Measurements from ENCODE around the gene SLC41A2. TPM values are rescaled to one million over a fixed set of nuclear protein-coding genes. Genes with fewer than 3 reads are reported as not detected.

SLC41A2 gene
- total and polyA plus RNA-seq, 5 donors from 2014 or later: 0.32 to 4.7 (median 0.56) TPM; not detected in 1

DNA sequence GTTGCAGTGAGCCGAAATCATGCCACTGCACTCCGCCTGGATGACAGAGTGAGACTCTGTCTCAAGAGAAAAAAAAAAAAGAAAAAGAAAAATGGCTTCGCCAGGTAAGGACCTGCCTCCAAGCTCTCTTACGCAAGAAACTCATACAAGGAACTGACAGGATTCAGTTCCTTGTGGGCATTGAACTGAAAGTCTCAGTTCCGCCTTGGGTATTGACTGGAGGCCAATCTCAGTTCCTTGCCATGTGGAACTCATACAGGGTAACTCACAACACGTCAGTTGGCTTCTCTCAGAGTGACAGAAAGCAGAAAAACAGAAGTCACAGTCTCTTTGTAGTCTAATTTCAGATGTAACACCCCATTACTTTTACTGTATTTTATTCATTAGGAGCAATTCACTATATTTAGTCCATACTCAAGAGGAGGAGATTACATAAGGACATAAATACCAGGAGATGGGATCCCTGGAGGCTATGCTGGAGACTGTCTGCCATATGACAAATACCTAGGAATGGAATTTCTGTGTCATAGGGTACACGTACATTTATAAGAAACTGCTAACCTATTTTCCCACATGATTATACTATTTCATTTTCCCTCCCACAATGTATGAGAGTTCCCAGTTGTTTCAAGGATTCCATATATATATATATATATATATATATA, 16.7 kb upstream of the SLC41A2 start:
- Histone ChIP-seq H3K9me3 (ENCODE audit: control insufficient read depth in 2 of 2, low read length in 2 of 2) (no peaks in the 10 kb centered on the region), H3K27me3 (ENCODE audit: control insufficient read depth, insufficient read depth, low read length) (peaks cover 2% of the 10 kb centered on the region), H3K36me3 (ENCODE audit: control insufficient read depth, insufficient read depth, low read length) (no peaks in the 10 kb centered on the region), H3K4me3 (ENCODE audit: low read depth, low read length) (no peak overlapping the region), H3K27ac (ENCODE audit: insufficient read depth, low read length, poor library complexity, severe bottlenecking) (no peak overlapping the region), H3K4me1 (ENCODE audit: control insufficient read depth, insufficient read depth, low read length, poor library complexity, severe bottlenecking) (no peaks in the 10 kb centered on the region)
- no peak for DNase-seq
- Mint-ChIP-seq H3K36me3 (no peaks in the 10 kb centered on the region), H3K4me1 (no peaks in the 10 kb centered on the region), H3K4me3 (no peak overlapping the region), H3K27ac (peak overlapping the region in 1 of 3 donors; percentile 8), H3K27me3 (peaks cover 6% of the 10 kb centered on the region), H3K9me3 (no peaks in the 10 kb centered on the region)
- peak; percentile 53 to 56 for ATAC-seq (ENCODE audit: low read depth in 2 of 2)

DNA sequence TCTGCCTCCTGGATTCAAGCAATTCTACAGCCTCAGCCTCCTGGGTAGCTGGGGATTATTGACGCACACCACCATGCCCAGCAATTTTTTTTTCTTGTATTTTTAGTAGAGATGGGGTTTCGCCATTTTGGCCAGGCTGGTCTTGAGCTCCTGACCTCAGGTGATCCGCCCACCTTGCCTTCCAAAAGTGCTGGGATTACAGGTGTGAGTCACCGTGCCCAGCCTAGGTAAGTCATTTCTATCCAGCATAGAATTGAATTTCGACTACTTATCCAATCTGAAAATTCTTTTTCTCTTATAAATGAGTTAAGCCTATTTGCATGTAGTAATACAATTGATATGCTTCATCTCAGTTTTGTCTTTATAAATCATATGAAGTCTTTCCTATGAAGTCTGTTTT, 15.2 kb upstream of the SLC41A2 start:
- H3K27me3 Mint-ChIP-seq: peaks cover 6% of the 10 kb centered on the region
- ATAC-seq (ENCODE audit: low read depth in 2 of 2): no peak
- no peaks in the 10 kb centered on the region for H3K9me3 ChIP-seq (ENCODE audit: control insufficient read depth in 2 of 2, low read length in 2 of 2)
- no peak overlapping the region for H3K27ac ChIP-seq (ENCODE audit: insufficient read depth, low read length, poor library complexity, severe bottlenecking)
- H3K4me3 ChIP-seq (ENCODE audit: low read depth, low read length): no peak overlapping the region
- H3K4me1 Mint-ChIP-seq: no peaks in the 10 kb centered on the region
- no peaks in the 10 kb centered on the region for H3K27me3 ChIP-seq (ENCODE audit: control insufficient read depth, insufficient read depth, low read length)
- no peak overlapping the region for H3K4me3 Mint-ChIP-seq
- H3K9me3 Mint-ChIP-seq: no peaks in the 10 kb centered on the region
- H3K27ac Mint-ChIP-seq: no peak overlapping the region
- DNase-seq: no peak
- no peaks in the 10 kb centered on the region for H3K36me3 Mint-ChIP-seq
- no peaks in the 10 kb centered on the region for H3K36me3 ChIP-seq (ENCODE audit: control insufficient read depth, insufficient read depth, low read length)
- no peaks in the 10 kb centered on the region for H3K4me1 ChIP-seq (ENCODE audit: control insufficient read depth, insufficient read depth, low read length, poor library complexity, severe bottlenecking)

DNA sequence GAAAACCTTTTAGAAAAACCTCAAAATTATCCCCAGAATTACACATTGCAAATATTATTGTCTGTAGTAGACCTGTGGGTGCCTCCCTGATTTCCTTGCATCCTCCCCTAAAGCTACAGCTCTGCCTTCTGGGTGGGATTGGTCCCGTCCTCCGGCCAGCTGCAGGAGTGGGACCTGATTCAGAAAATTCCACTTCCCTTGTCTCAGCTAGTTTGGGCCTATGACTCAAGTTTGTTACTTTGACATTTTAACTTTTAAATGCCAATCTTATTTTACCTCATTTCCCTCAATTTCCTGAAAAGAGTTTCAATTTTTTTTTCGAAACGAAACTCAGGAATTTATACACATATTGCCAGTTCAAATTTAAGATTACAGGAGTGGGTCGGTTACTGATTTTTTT, 13.2 kb upstream of the SLC41A2 start:
- no peak overlapping the region for H3K27ac Mint-ChIP-seq
- H3K9me3 Mint-ChIP-seq: no peaks in the 10 kb centered on the region

DNA sequence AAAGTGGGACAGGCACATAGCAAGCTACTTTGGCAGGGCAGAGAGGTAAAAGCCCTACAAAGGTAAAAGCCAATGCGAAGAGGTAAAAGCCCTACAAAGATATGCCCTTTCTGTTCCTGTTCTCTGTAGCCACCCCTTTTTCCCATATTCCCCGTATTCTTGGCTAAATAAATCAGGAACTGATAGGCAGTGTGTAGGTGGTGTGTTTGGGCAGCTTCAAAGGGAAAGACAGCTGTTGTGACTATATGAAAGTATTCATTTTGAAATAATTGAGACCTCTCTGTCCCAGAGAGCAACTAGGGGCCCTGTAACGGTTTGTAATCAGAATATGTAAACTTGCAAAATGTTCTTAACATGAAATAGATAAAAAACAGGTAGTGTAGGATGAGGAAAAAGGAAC, 11.3 kb upstream of the SLC41A2 start:
- Histone ChIP-seq H3K4me1 (ENCODE audit: control insufficient read depth, insufficient read depth, low read length, poor library complexity, severe bottlenecking) (no peaks in the 10 kb centered on the region), H3K27ac (ENCODE audit: insufficient read depth, low read length, poor library complexity, severe bottlenecking) (no peak overlapping the region), H3K36me3 (ENCODE audit: control insufficient read depth, insufficient read depth, low read length) (no peaks in the 10 kb centered on the region), H3K9me3 (ENCODE audit: control insufficient read depth in 2 of 2, low read length in 2 of 2) (no peaks in the 10 kb centered on the region), H3K4me3 (ENCODE audit: low read depth, low read length) (no peak overlapping the region), H3K27me3 (ENCODE audit: control insufficient read depth, insufficient read depth, low read length) (peaks cover 2% of the 10 kb centered on the region)
- Mint-ChIP-seq H3K4me1 (no peaks in the 10 kb centered on the region), H3K36me3 (no peaks in the 10 kb centered on the region), H3K4me3 (no peak overlapping the region), H3K9me3 (no peaks in the 10 kb centered on the region), H3K27me3 (peaks cover 14% of the 10 kb centered on the region), H3K27ac (no peak overlapping the region)
- ATAC-seq (ENCODE audit: low read depth in 2 of 2) (no peak), DNase-seq (no peak)

More for the DNA sequence above, 13.2 kb upstream of the SLC41A2 start:
- no peaks in the 10 kb centered on the region for H3K4me1 Mint-ChIP-seq
- H3K27me3 Mint-ChIP-seq: peaks cover 10% of the 10 kb centered on the region
- no peaks in the 10 kb centered on the region for H3K9me3 ChIP-seq (ENCODE audit: control insufficient read depth in 2 of 2, low read length in 2 of 2)
- no peaks in the 10 kb centered on the region for H3K27me3 ChIP-seq (ENCODE audit: control insufficient read depth, insufficient read depth, low read length)
- H3K36me3 Mint-ChIP-seq: no peaks in the 10 kb centered on the region
- no peak for DNase-seq
- H3K27ac ChIP-seq (ENCODE audit: insufficient read depth, low read length, poor library complexity, severe bottlenecking): no peak overlapping the region
- H3K4me3 Mint-ChIP-seq: no peak overlapping the region
- no peaks in the 10 kb centered on the region for H3K36me3 ChIP-seq (ENCODE audit: control insufficient read depth, insufficient read depth, low read length)
- no peak overlapping the region for H3K4me3 ChIP-seq (ENCODE audit: low read depth, low read length)
- no peaks in the 10 kb centered on the region for H3K4me1 ChIP-seq (ENCODE audit: control insufficient read depth, insufficient read depth, low read length, poor library complexity, severe bottlenecking)
- ATAC-seq (ENCODE audit: low read depth in 2 of 2): no peak

DNA sequence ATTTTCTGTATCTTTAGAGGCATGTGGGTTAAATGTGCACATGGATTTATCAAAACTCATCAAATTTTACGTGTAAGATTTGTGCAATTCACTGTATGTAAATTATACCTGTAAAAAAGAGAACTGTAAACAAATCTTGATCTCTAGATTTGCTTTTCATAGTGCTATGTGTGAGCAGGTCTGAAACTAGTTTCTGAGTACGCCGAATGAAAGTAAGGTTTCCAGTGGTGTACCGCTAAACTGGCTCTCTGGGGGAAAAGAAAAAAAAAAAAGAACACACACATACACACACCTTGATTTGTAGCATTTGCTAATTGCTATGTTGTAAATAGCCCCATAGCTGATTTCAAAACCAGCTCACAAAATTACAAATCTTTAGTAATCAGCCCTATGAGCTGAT, 8.6 kb upstream of the SLC41A2 start:
- Mint-ChIP-seq H3K9me3 (no peaks in the 10 kb centered on the region), H3K27ac (no peak overlapping the region), H3K4me1 (no peaks in the 10 kb centered on the region), H3K36me3 (no peaks in the 10 kb centered on the region), H3K4me3 (peak overlapping the region in 1 of 4 donors; percentile 6), H3K27me3 (peaks cover 22% of the 10 kb centered on the region)
- H3K27ac ChIP-seq (ENCODE audit: insufficient read depth, low read length, poor library complexity, severe bottlenecking): no peak overlapping the region
- no peaks in the 10 kb centered on the region for H3K9me3 ChIP-seq (ENCODE audit: control insufficient read depth in 2 of 2, low read length in 2 of 2)
- H3K4me1 ChIP-seq (ENCODE audit: control insufficient read depth, insufficient read depth, low read length, poor library complexity, severe bottlenecking): no peaks in the 10 kb centered on the region
- H3K27me3 ChIP-seq (ENCODE audit: control insufficient read depth, insufficient read depth, low read length): peaks cover 9% of the 10 kb centered on the region
- H3K36me3 ChIP-seq (ENCODE audit: control insufficient read depth, insufficient read depth, low read length): no peaks in the 10 kb centered on the region
- DNase-seq (no peak), ATAC-seq (ENCODE audit: low read depth in 2 of 2) (no peak)
- H3K4me3 ChIP-seq (ENCODE audit: low read depth, low read length): no peak overlapping the region

DNA sequence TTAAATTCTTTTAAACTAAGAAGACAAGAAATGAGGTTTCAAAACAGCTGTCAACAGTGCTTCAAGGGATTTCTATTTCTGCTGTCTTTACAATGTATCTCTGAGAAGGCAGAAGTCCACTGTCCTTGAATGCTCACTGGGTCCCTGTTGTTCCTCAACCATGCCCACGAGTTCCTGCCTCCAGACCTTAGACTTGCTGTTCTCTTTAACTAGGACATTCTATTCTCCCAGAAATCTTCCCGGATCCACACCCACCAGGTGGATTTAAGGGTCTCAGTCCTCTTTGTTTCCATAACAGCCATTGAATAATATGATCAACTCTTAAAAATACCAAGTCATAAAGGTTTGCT, 6.7 kb upstream of the SLC41A2 start:
- Mint-ChIP-seq H3K4me1 (peaks cover 0 to 4% (median 2%) of the 10 kb centered on the region in 4 donors), H3K27me3 (peaks cover 30% of the 10 kb centered on the region)

DNA sequence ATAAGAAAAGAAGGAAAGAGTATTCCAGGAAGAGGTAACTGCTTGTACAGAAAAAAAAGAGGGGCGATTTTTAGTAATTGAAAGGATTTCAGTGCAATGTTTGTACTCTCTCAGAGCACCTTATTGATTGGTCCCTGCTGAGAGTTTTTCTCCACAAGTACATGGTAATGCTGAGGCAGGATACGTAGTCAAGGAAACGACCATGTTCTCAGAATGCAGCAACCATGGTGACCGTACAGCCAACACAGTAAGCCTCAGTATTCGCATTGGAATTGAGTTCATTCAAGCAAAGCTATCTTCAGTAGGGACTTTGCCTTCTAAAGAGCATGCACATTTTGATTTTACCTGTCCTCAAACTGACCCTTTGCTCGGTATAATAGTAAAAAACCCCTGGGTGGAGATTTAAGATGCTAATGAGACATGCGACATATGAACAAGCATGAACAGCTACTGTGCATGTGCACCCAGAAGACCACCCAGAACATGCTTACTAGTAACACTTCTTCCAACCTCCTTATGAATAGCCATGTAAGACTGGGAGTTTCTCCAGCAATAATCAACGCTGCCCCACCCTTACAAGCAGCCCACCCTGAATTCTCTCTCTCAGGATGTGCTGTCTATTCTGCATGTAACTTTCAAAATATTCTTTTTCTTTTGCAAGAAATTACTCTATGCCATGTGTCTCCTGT, 6.2 kb upstream of the SLC41A2 start:
- Histone ChIP-seq H3K4me1 (ENCODE audit: control insufficient read depth, insufficient read depth, low read length, poor library complexity, severe bottlenecking) (peaks cover 2% of the 10 kb centered on the region), H3K4me3 (ENCODE audit: low read depth, low read length) (no peak overlapping the region), H3K36me3 (ENCODE audit: control insufficient read depth, insufficient read depth, low read length) (no peaks in the 10 kb centered on the region), H3K27me3 (ENCODE audit: control insufficient read depth, insufficient read depth, low read length) (peaks cover 9% of the 10 kb centered on the region), H3K27ac (ENCODE audit: insufficient read depth, low read length, poor library complexity, severe bottlenecking) (no peak overlapping the region), H3K9me3 (ENCODE audit: control insufficient read depth in 2 of 2, low read length in 2 of 2) (no peaks in the 10 kb centered on the region)
- Mint-ChIP-seq H3K27me3 (peaks cover 30% of the 10 kb centered on the region), H3K9me3 (no peaks in the 10 kb centered on the region), H3K27ac (no peak overlapping the region), H3K4me3 (peak overlapping the region in 1 of 4 donors; percentile 29), H3K4me1 (peaks cover 0 to 7% (median 2%) of the 10 kb centered on the region in 4 donors), H3K36me3 (no peaks in the 10 kb centered on the region)
- no peak for DNase-seq
- no peak for ATAC-seq (ENCODE audit: low read depth in 2 of 2)

More for the DNA sequence above, 6.7 kb upstream of the SLC41A2 start:
- Histone ChIP-seq H3K4me3 (ENCODE audit: low read depth, low read length) (no peak overlapping the region), H3K9me3 (ENCODE audit: control insufficient read depth in 2 of 2, low read length in 2 of 2) (no peaks in the 10 kb centered on the region), H3K4me1 (ENCODE audit: control insufficient read depth, insufficient read depth, low read length, poor library complexity, severe bottlenecking) (no peaks in the 10 kb centered on the region), H3K27me3 (ENCODE audit: control insufficient read depth, insufficient read depth, low read length) (peaks cover 9% of the 10 kb centered on the region), H3K27ac (ENCODE audit: insufficient read depth, low read length, poor library complexity, severe bottlenecking) (no peak overlapping the region), H3K36me3 (ENCODE audit: control insufficient read depth, insufficient read depth, low read length) (no peaks in the 10 kb centered on the region)
- Mint-ChIP-seq H3K4me3 (no peak overlapping the region), H3K36me3 (no peaks in the 10 kb centered on the region), H3K9me3 (no peaks in the 10 kb centered on the region), H3K27ac (no peak overlapping the region)
- DNase-seq: no peak
- no peak for ATAC-seq (ENCODE audit: low read depth in 2 of 2)

DNA sequence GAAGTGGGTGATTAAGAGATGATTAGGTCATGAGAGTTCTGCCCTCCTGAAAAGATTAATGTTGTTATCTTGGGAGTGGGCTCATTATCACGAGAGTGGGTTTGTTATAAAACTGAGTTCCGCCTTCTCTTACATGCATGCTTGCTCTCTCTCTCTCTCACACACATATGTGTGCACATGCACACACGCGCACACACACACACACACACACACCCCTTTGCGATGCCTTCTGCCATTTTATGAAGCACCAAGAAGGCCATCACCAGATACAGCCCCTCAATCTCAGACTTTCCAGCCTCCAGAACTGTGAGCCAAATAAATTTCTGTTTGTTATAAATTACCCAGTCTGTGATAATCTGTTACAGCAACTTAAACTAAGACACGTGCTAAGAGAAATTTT, 5.7 kb upstream of the SLC41A2 start:
- Histone ChIP-seq H3K9me3 (ENCODE audit: control insufficient read depth in 2 of 2, low read length in 2 of 2) (no peaks in the 10 kb centered on the region), H3K4me1 (ENCODE audit: control insufficient read depth, insufficient read depth, low read length, poor library complexity, severe bottlenecking) (peaks cover 8% of the 10 kb centered on the region), H3K27ac (ENCODE audit: insufficient read depth, low read length, poor library complexity, severe bottlenecking) (no peak overlapping the region), H3K27me3 (ENCODE audit: control insufficient read depth, insufficient read depth, low read length) (peaks cover 9% of the 10 kb centered on the region), H3K36me3 (ENCODE audit: control insufficient read depth, insufficient read depth, low read length) (no peaks in the 10 kb centered on the region), H3K4me3 (ENCODE audit: low read depth, low read length) (no peak overlapping the region)
- DNase-seq (no peak), ATAC-seq (ENCODE audit: low read depth in 2 of 2) (no peak)
- Mint-ChIP-seq H3K4me3 (peak overlapping the region in 1 of 4 donors; percentile 29), H3K27me3 (peaks cover 30% of the 10 kb centered on the region), H3K36me3 (no peaks in the 10 kb centered on the region), H3K9me3 (no peaks in the 10 kb centered on the region), H3K27ac (no peak overlapping the region), H3K4me1 (peaks cover 0 to 12% (median 6%) of the 10 kb centered on the region in 4 donors)

All from CD4-positive, CD25-positive, alpha-beta regulatory T cell (primary cell).